SK-N-MC (cell line): ENCODE results near the gene PYCR2.

Experiments
- EZH2 ChIP-seq: fragments of 200-600 bp; sonication (generic); IDR thresholded peaks from one replicate; pipeline ENCODE4 v1.6.1; 2017; ENCODE audit warnings: antibody characterized with exemption
- POLR2AphosphoS5 ChIP-seq: IDR thresholded peaks from 2 replicates; pipeline ENCODE4 v1.6.1; 2012; ENCODE audit warnings: mild to moderate bottlenecking, low read depth, low read length, borderline replicate concordance

DNA sequence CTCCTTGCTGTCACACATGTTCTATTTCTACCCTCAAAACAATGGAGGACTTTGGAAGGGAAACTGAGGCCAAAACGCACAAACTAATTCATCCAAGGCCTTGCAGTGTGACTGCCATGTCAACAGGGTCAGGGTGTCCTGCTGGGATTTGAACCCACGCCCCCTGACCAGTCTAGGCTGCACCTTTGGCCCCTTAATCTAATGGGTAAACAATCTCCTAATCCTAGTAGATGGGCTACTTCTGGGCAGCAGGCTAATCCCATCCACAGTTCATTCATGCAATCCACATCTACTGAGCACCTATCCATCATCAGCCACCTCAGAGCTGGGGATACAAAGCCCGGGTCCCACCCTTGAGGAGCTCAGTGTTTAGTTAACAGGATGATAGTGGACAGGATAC is 34.0 kb upstream of the PYCR2 start:
- TF ChIP-seq EZH2 = no peak
- TF ChIP-seq POLR2AphosphoS5 = no peak
